IMR-90 (cell line): ENCODE results near the gene CDH13. TPM values are rescaled to one million over a fixed set of nuclear protein-coding genes. Genes with fewer than 3 reads are reported as not detected.

Experiments
- ATAC-seq: fragments of 200-7000 bp; cut with Tn5 transposase; 2 replicates; pipeline ENCODE4 v1.9.1; 2020; ENCODE audit warnings: low read depth, mild to moderate bottlenecking, moderate library complexity
- BruUV-seq: library from RNA; stranded (reverse); fragments of 400-500 nt; replicated peaks from 2 replicates; lab custom pipeline; 2021; lab: Mats Ljungman, UMichigan
- CTCF ChIA-PET: fragments of 300-600 bp; formaldehyde crosslinking; extraction: SDS; loops from one replicate; lab custom pipeline; 2021; ENCODE audit warnings: antibody characterized with exemption; lab: Yijun Ruan, JAX
- POLR2A ChIA-PET: fragments of 300-600 bp; sonication (Branson Sonifier 250); formaldehyde crosslinking; loops from one replicate; lab custom pipeline; 2022; ENCODE audit warnings: antibody characterized with exemption; ENCODE audit not compliant: unreplicated experiment; lab: Charles Lee
- DNase-seq: peaks from one replicate; pipeline ENCODE4 v3.0.0; 2013
- H2AFZ ChIP-seq: replicated peaks from 2 replicates; pipeline ENCODE3; 2013; ENCODE audit warnings: low read length, mild to moderate bottlenecking; ENCODE audit not compliant: poor library complexity
- H2AK5ac ChIP-seq: 2 replicates; pipeline ENCODE4 v1.6.1; 2013; ENCODE audit warnings: low read depth, low read length, inconsistent platforms
- H2AK9ac ChIP-seq: replicated peaks from 2 replicates; pipeline ENCODE3; 2013; ENCODE audit warnings: mild to moderate bottlenecking, low read depth, low read length, moderate library complexity; ENCODE audit not compliant: poor library complexity
- H2BK120ac ChIP-seq: 2 replicates; pipeline ENCODE4 v1.6.1; 2013; ENCODE audit warnings: low read depth, low read length, inconsistent platforms
- H2BK15ac ChIP-seq: 3 replicates; pipeline ENCODE4 v1.6.1; 2013; ENCODE audit warnings: low read depth, low read length, inconsistent platforms
- H2BK20ac ChIP-seq: 2 replicates; pipeline ENCODE4 v1.6.1; 2013; ENCODE audit warnings: low read depth, mild to moderate bottlenecking, inconsistent platforms, low read length, moderate library complexity
- H2BK5ac ChIP-seq: 2 replicates; pipeline ENCODE4 v1.6.1; 2013; ENCODE audit warnings: mild to moderate bottlenecking, low read depth, low read length, inconsistent platforms; ENCODE audit not compliant: poor library complexity, severe bottlenecking
- H3K14ac ChIP-seq: replicated peaks from 2 replicates; pipeline ENCODE4 v1.6.1; 2013; ENCODE audit warnings: low read depth, low read length, inconsistent platforms
- H3K18ac ChIP-seq: 2 replicates; pipeline ENCODE4 v1.6.1; 2013; ENCODE audit warnings: low read depth, low read length, control low read depth
- H3K23ac ChIP-seq: 2 replicates; pipeline ENCODE4 v1.6.1; 2013; ENCODE audit warnings: low read depth, low read length, inconsistent platforms
- H3K27ac ChIP-seq: 2 replicates; pipeline ENCODE4 v1.5.1; 2013; ENCODE audit warnings: mild to moderate bottlenecking, control low read depth, low read length; ENCODE audit not compliant: insufficient read depth
- H3K27me3 ChIP-seq: 2 replicates; pipeline ENCODE4 v1.6.1; 2013; ENCODE audit warnings: low read length; ENCODE audit not compliant: control insufficient read depth, insufficient read depth
- H3K36me3 ChIP-seq: 2 replicates; pipeline ENCODE4 v1.6.1; 2013; ENCODE audit warnings: low read length, mixed read lengths; ENCODE audit not compliant: control insufficient read depth, insufficient read depth
- H3K4ac ChIP-seq: 2 replicates; pipeline ENCODE4 v1.6.1; 2013; ENCODE audit warnings: low read depth, low read length, inconsistent platforms
- H3K4me1 ChIP-seq: 2 replicates; pipeline ENCODE4 v1.6.1; 2013; ENCODE audit warnings: low read length, mixed read lengths; ENCODE audit not compliant: control insufficient read depth, insufficient read depth
- H3K4me2 ChIP-seq: 2 replicates; pipeline ENCODE4 v1.6.1; 2013; ENCODE audit warnings: low read depth, mild to moderate bottlenecking, control low read depth, low read length, moderate library complexity
- H3K4me3 ChIP-seq: 2 replicates; pipeline ENCODE4 v1.5.1; 2013; ENCODE audit warnings: low read depth, mild to moderate bottlenecking, control low read depth, low read length, moderate library complexity; ENCODE audit not compliant: insufficient read depth
- H3K56ac ChIP-seq: 2 replicates; pipeline ENCODE4 v1.6.1; 2013; ENCODE audit warnings: low read length, inconsistent platforms; ENCODE audit not compliant: insufficient read depth; ENCODE audit errors: extremely low read depth
- H3K79me1 ChIP-seq, 2 experiments: 2 replicates each; pipeline ENCODE4 v1.6.1; 2013; ENCODE audit warnings: low read length in 2 of 2, inconsistent platforms in 1 of 2, low read depth in 1 of 2
- H3K9ac ChIP-seq: 2 replicates; pipeline ENCODE4 v1.6.1; 2013; ENCODE audit warnings: low read depth, low read length, control low read depth
- H3K9me1 ChIP-seq: 2 replicates; pipeline ENCODE4 v1.6.1; 2013; ENCODE audit warnings: low read length, inconsistent platforms; ENCODE audit not compliant: insufficient read depth
- H3K9me3 ChIP-seq: 2 replicates; pipeline ENCODE4 v1.6.1; 2013; ENCODE audit warnings: low read length; ENCODE audit not compliant: control insufficient read depth, insufficient read depth
- H4K20me1 ChIP-seq: 2 replicates; pipeline ENCODE4 v1.6.1; 2013; ENCODE audit warnings: low read length, inconsistent platforms; ENCODE audit not compliant: insufficient read depth
- H4K5ac ChIP-seq: 2 replicates; pipeline ENCODE4 v1.6.1; 2013; ENCODE audit warnings: mild to moderate bottlenecking, low read depth, low read length, control low read depth
- H4K8ac ChIP-seq, 2 experiments: 2 replicates each; pipeline ENCODE4 v1.6.1; 2013; ENCODE audit warnings: low read depth in 2 of 2, low read length in 2 of 2, control low read depth in 1 of 2, inconsistent platforms in 1 of 2
- H4K91ac ChIP-seq: 2 replicates; pipeline ENCODE4 v1.6.1; 2013; ENCODE audit warnings: low read depth, low read length, inconsistent platforms; ENCODE audit not compliant: insufficient read depth
- CHD1 ChIP-seq: IDR thresholded peaks from 2 replicates; pipeline ENCODE4 v1.6.1; 2012; ENCODE audit warnings: low read depth, low read length, improper control_type of control experiment
- ELK1 ChIP-seq: fragments of 150-350 bp; IDR thresholded peaks from 2 replicates; pipeline ENCODE4 v1.6.1; 2016; ENCODE audit warnings: low read depth, mild to moderate bottlenecking, low read length, moderate library complexity, borderline replicate concordance
- FOS ChIP-seq: fragments of 150-350 bp; IDR thresholded peaks from 2 replicates; pipeline ENCODE4 v1.6.1; 2016; ENCODE audit warnings: low read depth, low read length
- RAD21 ChIP-seq: IDR thresholded peaks from 2 replicates; pipeline ENCODE4 v1.6.1; 2012; ENCODE audit warnings: low read length, improper control_type of control experiment
- USF2 ChIP-seq: fragments of 150-350 bp; IDR thresholded peaks from 2 replicates; pipeline ENCODE4 v1.6.1; 2017; ENCODE audit warnings: mild to moderate bottlenecking, antibody characterized with exemption, low read length, low read depth
- WGBS, 2 experiments: methylation state at CpG; one replicate each; pipeline versions ENCODE4 v1.1.5 to v1.1.7; 2013; ENCODE audit warnings: missing lambda C conversion rate in 2 of 2; ENCODE audit not compliant: insufficient read length in 1 of 2; ENCODE audit errors: extremely low coverage in 2 of 2; 5-methylcytosine and 5-hydroxymethylcytosine counted together
- dilution Hi-C: fragments of 300-500 bp; cut with HindIII; formaldehyde crosslinking; loops from one replicate; pipeline ENCODE4 v1.14.3; 2018; ENCODE audit warnings: low sequenced_read_pairs; ENCODE audit not compliant: unreplicated experiment
- in situ Hi-C: fragments of 300-500 bp; cut with MboI; formaldehyde crosslinking; loops from 3 replicates; pipeline ENCODE4 v1.14.3; 2019; ENCODE audit warnings: low sequenced_read_pairs, inconsistent platforms, mixed read lengths
- intact Hi-C: fragments of 100-400 bp; cut with micrococcal nuclease; formaldehyde crosslinking; loops from 2 replicates; pipeline ENCODE4 v1.10.0; 2022
- polyA plus RNA-seq, 3 experiments: library from polyadenylated mRNA; depleted of rRNA; stranded (reverse); fragments of >200 nt; gene quantifications; 2 replicates each; pipeline ENCODE4 v1.2.3, GENCODE V29; 2012; ENCODE audit warnings: low replicate concordance in 1 of 3
- total RNA-seq: library from RNA; depleted of rRNA; stranded (reverse); fragments of >200 nt; gene quantifications from 2 replicates; pipeline ENCODE4 v1.2.3, GENCODE V29; 2012

The CDH13 gene
- total and polyA plus RNA-seq, 2 of the 4 experiments (the other 2 are of a cell fraction): 61.6 to 74.7 TPM

GRCh38 chr16:83397601-83398291 is 771.0 kb downstream of the CDH13 start:
- Histone ChIP-seq H2BK120ac (no peak overlapping the region), H2BK5ac (no peak overlapping the region), H3K27ac (no peak overlapping the region), H3K4me1 (0 out of 2 replicates have a peak, but pooled peaks cover 3% of the 10 kb centered on the region), H3K23ac (no peak overlapping the region), H3K9me3 (no peaks in the 10 kb centered on the region), H4K91ac (no peak overlapping the region), H3K9me1 (0 out of 2 replicates have a peak, but pooled peaks cover 3% of the 10 kb centered on the region), H3K4me2 (no peak overlapping the region), H3K9ac (no peak overlapping the region), H4K20me1 (no peaks in the 10 kb centered on the region; the same call in 1 of the 2 replicates), H3K27me3 (no peaks in the 10 kb centered on the region), H3K18ac (no peak overlapping the region), H3K4me3 (no peak overlapping the region), H2BK20ac (no peak overlapping the region), H2AK5ac (no peak overlapping the region), H3K56ac (no peak overlapping the region), H3K14ac (no peak overlapping the region), H2AK9ac (no peak overlapping the region), H2AFZ (no peak overlapping the region), H2BK15ac (no peak overlapping the region), H3K36me3 (no peaks in the 10 kb centered on the region), H4K8ac (no peak overlapping the region), H3K79me1 (no peaks in the 10 kb centered on the region), H4K5ac (no peak overlapping the region), H3K4ac (no peak overlapping the region)
- CTCF ChIA-PET: no interaction called here
- dilution Hi-C loops: no loop called here
- intact Hi-C loops: no loop called here
- BruUV-seq: no TSS peak
- whole genome bisulfite sequencing, 2 experiments: no CpG with 5 or more reads among the region's 4 CpGs
- TF ChIP-seq USF2: no peak
- TF ChIP-seq CHD1: no peak
- no peak for TF ChIP-seq ELK1
- no peak for TF ChIP-seq FOS
- TF ChIP-seq RAD21: no peak
- POLR2A ChIA-PET: no interaction called here
- no peak for DNase-seq
- in situ Hi-C loops: no loop called here
- no peak for ATAC-seq
